Progenitor cell of endocrine pancreas (in vitro differentiated cells): Measurements from ENCODE around the gene BCAN. TPM values are rescaled to one million over a fixed set of nuclear protein-coding genes. Genes with fewer than 3 reads are reported as not detected.
"Not testable (repeated sequence)": the region's sequence is repeated elsewhere in the genome, so short reads cannot be mapped to it uniquely, and the experiment has no call there.

Experiments
- DNase-seq: peaks from one replicate; pipeline ENCODE4 v3.0.0; 2021; ENCODE audit warnings: low spot score; ENCODE audit not compliant: unreplicated experiment
- H3K27ac Mint-ChIP-seq: 2 replicates; pipeline ENCODE4 v1.8.0; 2021; ENCODE audit warnings: mild to moderate bottlenecking, moderate library complexity, mixed read lengths
- H3K27me3 Mint-ChIP-seq: 2 replicates; pipeline ENCODE4 v1.8.0; 2021; ENCODE audit warnings: mixed read lengths
- H3K36me3 Mint-ChIP-seq: 2 replicates; pipeline ENCODE4 v1.8.0; 2022; ENCODE audit warnings: mixed read lengths; ENCODE audit not compliant: insufficient read depth
- H3K4me1 Mint-ChIP-seq: 2 replicates; pipeline ENCODE4 v1.8.0; 2021; ENCODE audit warnings: low read depth, mixed read lengths
- H3K4me3 Mint-ChIP-seq: 2 replicates; pipeline ENCODE4 v1.8.0; 2021; ENCODE audit warnings: low read depth, mild to moderate bottlenecking, moderate library complexity, mixed read lengths
- H3K9me3 Mint-ChIP-seq: 2 replicates; pipeline ENCODE4 v1.8.0; 2021; ENCODE audit warnings: low read depth, mixed read lengths
- total RNA-seq: library from RNA; stranded (reverse); gene quantifications from 2 replicates; pipeline ENCODE4 v1.2.1, GENCODE V29; 2021
- TF ChIP-seq, protein P1 (sequence below): fragments of 200-600 bp; sonication (generic); IDR thresholded peaks from one replicate; pipeline ENCODE4 v1.5.0; 2021; ENCODE audit warnings: antibody characterized with exemption, mild to moderate bottlenecking; ENCODE audit not compliant: unreplicated experiment

Gene BCAN
- total RNA-seq, 1 donor from 2014 or later, result not detected

- no peaks in the 10 kb centered on the region for H3K27me3 Mint-ChIP-seq
- H3K36me3 Mint-ChIP-seq, result peaks cover 5% of the 10 kb centered on the region
- H3K4me3 Mint-ChIP-seq, result peak overlapping the region; percentile 89
- DNase-seq, result no peak
- no peaks in the 10 kb centered on the region for H3K9me3 Mint-ChIP-seq
- peak overlapping the region; percentile 94 for H3K27ac Mint-ChIP-seq
- TF ChIP-seq, protein P1, sequence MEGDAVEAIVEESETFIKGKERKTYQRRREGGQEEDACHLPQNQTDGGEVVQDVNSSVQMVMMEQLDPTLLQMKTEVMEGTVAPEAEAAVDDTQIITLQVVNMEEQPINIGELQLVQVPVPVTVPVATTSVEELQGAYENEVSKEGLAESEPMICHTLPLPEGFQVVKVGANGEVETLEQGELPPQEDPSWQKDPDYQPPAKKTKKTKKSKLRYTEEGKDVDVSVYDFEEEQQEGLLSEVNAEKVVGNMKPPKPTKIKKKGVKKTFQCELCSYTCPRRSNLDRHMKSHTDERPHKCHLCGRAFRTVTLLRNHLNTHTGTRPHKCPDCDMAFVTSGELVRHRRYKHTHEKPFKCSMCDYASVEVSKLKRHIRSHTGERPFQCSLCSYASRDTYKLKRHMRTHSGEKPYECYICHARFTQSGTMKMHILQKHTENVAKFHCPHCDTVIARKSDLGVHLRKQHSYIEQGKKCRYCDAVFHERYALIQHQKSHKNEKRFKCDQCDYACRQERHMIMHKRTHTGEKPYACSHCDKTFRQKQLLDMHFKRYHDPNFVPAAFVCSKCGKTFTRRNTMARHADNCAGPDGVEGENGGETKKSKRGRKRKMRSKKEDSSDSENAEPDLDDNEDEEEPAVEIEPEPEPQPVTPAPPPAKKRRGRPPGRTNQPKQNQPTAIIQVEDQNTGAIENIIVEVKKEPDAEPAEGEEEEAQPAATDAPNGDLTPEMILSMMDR, result no peak
- peaks cover 7% of the 10 kb centered on the region for H3K4me1 Mint-ChIP-seq
Measured at GRCh38 chr1:156600733-156601121, 41.2 kb upstream of the BCAN start.

- H3K4me1 Mint-ChIP-seq, result peaks cover 7% of the 10 kb centered on the region
- peak within 1 kb of the TSS; percentile 94 for H3K27ac Mint-ChIP-seq
- H3K9me3 Mint-ChIP-seq, result no peaks in the 10 kb centered on the region
- H3K27me3 Mint-ChIP-seq, result no peaks in the 10 kb centered on the region
- TF ChIP-seq, protein P1, result no peak
- peak within 1 kb of the TSS; percentile 89 for H3K4me3 Mint-ChIP-seq
- DNase-seq, result no peak
- H3K36me3 Mint-ChIP-seq, result peaks cover 5% of the 10 kb centered on the region
Measured at GRCh38 chr1:156601122-156601830, 40.6 kb upstream of the BCAN start, which contains the start of gene GPATCH4. TSS of gene GPATCH4 (minus strand) at chr1:156601479.

GRCh38 chr1:156601892-156602291, 40.0 kb upstream of the BCAN start:
- peak overlapping the region; percentile 89 for H3K4me3 Mint-ChIP-seq
- TF ChIP-seq, protein P1, result no peak
- no peaks in the 10 kb centered on the region for H3K9me3 Mint-ChIP-seq
- no peak for DNase-seq
- H3K27ac Mint-ChIP-seq, result no peak overlapping the region
- no peaks in the 10 kb centered on the region for H3K27me3 Mint-ChIP-seq
- peaks cover 7% of the 10 kb centered on the region for H3K4me1 Mint-ChIP-seq
- H3K36me3 Mint-ChIP-seq, result peaks cover 4% of the 10 kb centered on the region

DNA sequence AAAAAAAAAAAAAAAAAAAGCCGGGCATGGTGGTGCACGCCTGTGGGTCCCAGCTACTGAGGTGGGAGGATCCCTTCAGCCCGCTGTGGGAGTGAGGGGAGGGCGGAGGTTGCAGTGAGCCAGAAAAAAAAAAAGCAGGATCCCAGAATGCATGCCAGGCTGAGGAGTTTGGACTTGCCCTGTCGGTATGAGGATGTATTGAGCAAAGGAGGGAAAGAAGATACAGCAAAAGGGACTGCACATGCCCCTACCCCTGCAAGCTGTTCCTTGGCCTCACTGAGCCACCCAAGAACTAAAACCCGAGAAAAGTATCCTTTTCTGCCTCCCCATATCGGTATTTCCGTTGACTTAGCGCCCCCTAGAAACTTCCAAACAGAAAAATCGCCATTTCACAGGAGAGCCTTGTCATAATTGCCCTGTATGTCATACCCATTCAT, 39.3 kb upstream of the BCAN start:
- Mint-ChIP-seq H3K27ac (no peak overlapping the region), H3K4me3 (peak overlapping the region; percentile 16), H3K27me3 (no peaks in the 10 kb centered on the region), H3K9me3 (no peaks in the 10 kb centered on the region), H3K4me1 (peaks cover 7% of the 10 kb centered on the region), H3K36me3 (peaks cover 3% of the 10 kb centered on the region)
- TF ChIP-seq, protein P1, result peak; percentile 22
- DNase-seq, result no peak

- not testable (repeated sequence) for DNase-seq, H3K9me3 Mint-ChIP-seq, H3K27ac Mint-ChIP-seq, H3K27me3 Mint-ChIP-seq, H3K4me3 Mint-ChIP-seq, H3K4me1 Mint-ChIP-seq, H3K36me3 Mint-ChIP-seq
Measured at GRCh38 chr1:156607344-156607743, 34.6 kb upstream of the BCAN start.
